Testis (tissue), 3 donors: Measurements from ENCODE around the gene ABAT. TPM values are rescaled to one million over a fixed set of nuclear protein-coding genes. Genes with fewer than 3 reads are reported as not detected.

Experiments used
- DNase-seq: peaks from one replicate; pipeline ENCODE4 v3.0.0-alpha.2; 2019
- H3K27ac ChIP-seq, 2 donors: fragments of 200-600 bp; sonication (generic); one replicate each; pipeline ENCODE4 v1.5.1; 2019
- H3K27me3 ChIP-seq: fragments of 200-600 bp; sonication (generic); one replicate; pipeline ENCODE4 v1.5.1; 2019
- H3K36me3 ChIP-seq: fragments of 200-600 bp; sonication (generic); one replicate; pipeline ENCODE4 v1.5.1; 2017; ENCODE audit warnings: low read depth; ENCODE audit errors: missing control alignments
- H3K4me1 ChIP-seq: fragments of 200-600 bp; sonication (generic); one replicate; pipeline ENCODE4 v1.5.1; 2019
- H3K4me3 ChIP-seq, 2 donors: fragments of 200-600 bp; sonication (generic); one replicate each; pipeline ENCODE4 v1.5.1; 2017 to 2019
- H3K9me3 ChIP-seq: fragments of 200-600 bp; sonication (generic); one replicate; pipeline ENCODE4 v1.5.1; 2017
- CTCF ChIP-seq, 3 experiments: fragments of 450-650 bp in 2 of 3; fragments of 200-600 bp in 1 of 3; sonication (generic) in 1 of 3; IDR thresholded peaks; one replicate each; pipeline ENCODE4 v1.5.1; 2016 to 2019; ENCODE audit warnings: antibody characterized with exemption in 3 of 3, mild to moderate bottlenecking in 2 of 3, moderate library complexity in 1 of 3
- POLR2A ChIP-seq: fragments of 450-650 bp; IDR thresholded peaks from one replicate; pipeline ENCODE4 v1.6.1; 2017; ENCODE audit warnings: antibody characterized with exemption, mild to moderate bottlenecking, moderate library complexity
- WGBS, 2 donors: methylation state at CpG; one replicate each; pipeline ENCODE4 v1.1.5; 2018; 5-methylcytosine and 5-hydroxymethylcytosine counted together
- intact Hi-C: fragments of 100-400 bp; cut with DNase I; formaldehyde crosslinking; loops from one replicate; pipeline ENCODE4 v1.15.1; 2023; ENCODE audit warnings: low total_unique reads
- polyA plus RNA-seq: library from polyadenylated mRNA; stranded (reverse); fragments of 350-450 nt; fragmentation: Illumina TruSeq; extraction: RNeasy Lipid Tissue Mini Kit (QIAGEN cat#74804); gene quantifications from one replicate; pipeline ENCODE4 v1.2.3, GENCODE V29; 2014; ENCODE audit warnings: low read depth, low replicate concordance; ENCODE audit not compliant: insufficient read depth
- total RNA-seq, 2 donors: library from RNA; depleted of rRNA; stranded (reverse); fragments of >200 nt; gene quantifications; one replicate each; pipeline ENCODE4 v1.2.3, GENCODE V29; 2016

Gene ABAT
- total and polyA plus RNA-seq, 3 donors from 2014 or later, result 25.3 to 108 (median 71.7) TPM

- 80 to 86% methylated on average over 29 of the region's 29 CpGs for WGBS, 2 donors
- no peak for TF ChIP-seq CTCF (IDR thresholded peaks at IDR 0.05)
- no peak for TF ChIP-seq POLR2A
- no peak overlapping the region for H3K4me3 ChIP-seq
- H3K36me3 ChIP-seq, result no peaks in the 10 kb centered on the region
- no peaks in the 10 kb centered on the region for H3K27me3 ChIP-seq
- H3K4me1 ChIP-seq, result no peaks in the 10 kb centered on the region
- no peak overlapping the region for H3K27ac ChIP-seq
- DNase-seq, result no peak
- H3K9me3 ChIP-seq, result no peaks in the 10 kb centered on the region
- intact Hi-C loops, result no loop called here
Observed at GRCh38 chr16:8644211-8645140, 29.9 kb upstream of the ABAT start.

- no peaks in the 10 kb centered on the region for H3K27me3 ChIP-seq
- H3K9me3 ChIP-seq, result no peaks in the 10 kb centered on the region
- TF ChIP-seq CTCF (IDR thresholded peaks at IDR 0.05) (no peak), POLR2A (no peak)
- WGBS, 2 donors, result 76% methylated on average over 11 of the region's 11 CpGs
- H3K27ac ChIP-seq, result no peak overlapping the region
- intact Hi-C loops, result no loop called here
- DNase-seq, result no peak
- no peaks in the 10 kb centered on the region for H3K36me3 ChIP-seq
- no peak overlapping the region for H3K4me3 ChIP-seq
- no peaks in the 10 kb centered on the region for H3K4me1 ChIP-seq
Observed at GRCh38 chr16:8645141-8645521, 29.3 kb upstream of the ABAT start.

GRCh38 chr16:8645831-8646230 lies 28.6 kb upstream of the ABAT start:
- Histone ChIP-seq H3K4me3 (no peak overlapping the region), H3K9me3 (no peaks in the 10 kb centered on the region), H3K27ac (no peak overlapping the region), H3K27me3 (no peaks in the 10 kb centered on the region), H3K36me3 (no peaks in the 10 kb centered on the region), H3K4me1 (no peaks in the 10 kb centered on the region)
- 88 to 89% methylated on average over 13 of the region's 13 CpGs for WGBS, 2 donors
- TF ChIP-seq POLR2A (no peak), CTCF (IDR thresholded peaks at IDR 0.05) (no peak)
- no peak for DNase-seq
- intact Hi-C loops, result no loop called here

GRCh38 chr16:8646326-8647053 lies 27.9 kb upstream of the ABAT start:
- Histone ChIP-seq H3K4me1 (no peaks in the 10 kb centered on the region), H3K27me3 (no peaks in the 10 kb centered on the region), H3K9me3 (no peaks in the 10 kb centered on the region), H3K27ac (no peak overlapping the region), H3K36me3 (no peaks in the 10 kb centered on the region), H3K4me3 (no peak overlapping the region)
- intact Hi-C loops, result no loop called here
- 77 to 83% methylated on average over 13 of the region's 13 CpGs for WGBS, 2 donors
- no peak for TF ChIP-seq POLR2A
- no peak for TF ChIP-seq CTCF (IDR thresholded peaks at IDR 0.05)
- no peak for DNase-seq
